ENCODE measurements around the gene DGKI. TPM values are rescaled to one million over a fixed set of nuclear protein-coding genes. Genes with fewer than 3 reads are reported as not detected.
A peak's percentile ranks its signal among the peaks of the same experiment; 100 is the strongest.

DGKI gene
- total RNA-seq, 1 donor: 4.7 TPM

- no peak overlapping the region for H3K4me3 ChIP-seq (ENCODE audit: low read depth, low read length)
- no peak for TF ChIP-seq CTCF (IDR thresholded peaks at IDR 0.05; ENCODE audit: insufficient read depth, low read length)
- DNase-seq (ENCODE audit: low read depth): peak; percentile 70
These were observed 266.7 kb downstream of the DGKI start for GRCh38 chr7:137579913-137580640.

- H3K4me3 ChIP-seq (ENCODE audit: low read depth, low read length): no peak overlapping the region
- DNase-seq (ENCODE audit: low read depth): no peak
- no peak for TF ChIP-seq CTCF (IDR thresholded peaks at IDR 0.05; ENCODE audit: insufficient read depth, low read length)
These were observed 268.2 kb downstream of the DGKI start for GRCh38 chr7:137578541-137578940.

- TF ChIP-seq CTCF (IDR thresholded peaks at IDR 0.05; ENCODE audit: insufficient read depth, low read length): no peak
- no peak overlapping the region for H3K4me3 ChIP-seq (ENCODE audit: low read depth, low read length)
- peak; percentile 28 for DNase-seq (ENCODE audit: low read depth)
These were observed 269.6 kb downstream of the DGKI start for GRCh38 chr7:137577184-137577583.

- TF ChIP-seq CTCF (IDR thresholded peaks at IDR 0.05; ENCODE audit: insufficient read depth, low read length): no peak
- no peak for DNase-seq (ENCODE audit: low read depth)
These were observed 270.3 kb downstream of the DGKI start for GRCh38 chr7:137576481-137576880.

GRCh38 chr7:137574812-137575211 is 272.0 kb downstream of the DGKI start:
- no peak for DNase-seq (ENCODE audit: low read depth)
- no peak for TF ChIP-seq CTCF (IDR thresholded peaks at IDR 0.05; ENCODE audit: insufficient read depth, low read length)
- H3K4me3 ChIP-seq (ENCODE audit: low read depth, low read length): no peak overlapping the region

More at GRCh38 chr7:137576481-137576880, 270.3 kb downstream of the DGKI start:
- H3K4me3 ChIP-seq (ENCODE audit: low read depth, low read length): no peak overlapping the region

- no peak for TF ChIP-seq CTCF (IDR thresholded peaks at IDR 0.05; ENCODE audit: insufficient read depth, low read length)
- DNase-seq (ENCODE audit: low read depth): peak; percentile 70
- H3K4me3 ChIP-seq (ENCODE audit: low read depth, low read length): no peak overlapping the region
These were observed 274.6 kb downstream of the DGKI start for GRCh38 chr7:137572056-137572784.

Data from fibroblast of the aortic adventitia (primary cell).